Endodermal cell (in vitro differentiated cells): ENCODE results near the gene GATB. TPM values are rescaled to one million over a fixed set of nuclear protein-coding genes. Genes with fewer than 3 reads are reported as not detected.

Experiments
- DNase-seq: peaks from one replicate; pipeline ENCODE4 v3.0.0-alpha.2; 2017
- H3K27ac ChIP-seq: 2 replicates; pipeline ENCODE4 v1.5.1; 2013; ENCODE audit warnings: mild to moderate bottlenecking, low read depth, low read length, moderate library complexity
- H3K27me3 ChIP-seq: 2 replicates; pipeline ENCODE4 v1.6.1; 2013; ENCODE audit warnings: mild to moderate bottlenecking, low read length, moderate library complexity; ENCODE audit not compliant: insufficient read depth, control insufficient read depth, poor library complexity, severe bottlenecking
- H3K36me3 ChIP-seq: 2 replicates; pipeline ENCODE4 v1.7.0; 2013; ENCODE audit warnings: mild to moderate bottlenecking, low read length, moderate library complexity; ENCODE audit not compliant: control insufficient read depth, insufficient read depth
- H3K4me1 ChIP-seq: one replicate; pipeline ENCODE4 v1.7.0; 2013; ENCODE audit warnings: low read length; ENCODE audit not compliant: control insufficient read depth, insufficient read depth
- H3K4me3 ChIP-seq: 2 replicates; pipeline ENCODE4 v1.5.1; 2013; ENCODE audit warnings: mild to moderate bottlenecking, low read length, moderate library complexity
- H3K9ac ChIP-seq: 2 replicates; pipeline ENCODE4 v1.6.1; 2013; ENCODE audit warnings: mild to moderate bottlenecking, low read length, moderate library complexity; ENCODE audit not compliant: poor library complexity, severe bottlenecking; ENCODE audit errors: extremely low read depth
- H3K9me3 ChIP-seq: 2 replicates; pipeline ENCODE4 v1.6.1; 2013; ENCODE audit warnings: mild to moderate bottlenecking, low read length, moderate library complexity; ENCODE audit not compliant: control insufficient read depth
- H3K27ac Mint-ChIP-seq: 2 replicates; pipeline ENCODE4 v1.8.0; 2020; ENCODE audit warnings: mixed read lengths
- H3K27me3 Mint-ChIP-seq: 2 replicates; pipeline ENCODE4 v1.8.0; 2021; ENCODE audit warnings: mild to moderate bottlenecking, mixed read lengths; ENCODE audit not compliant: insufficient read depth
- H3K36me3 Mint-ChIP-seq: 2 replicates; pipeline ENCODE4 v1.8.0; 2020; ENCODE audit warnings: low read depth, mixed read lengths
- H3K4me1 Mint-ChIP-seq: 2 replicates; pipeline ENCODE4 v1.8.0; 2020; ENCODE audit warnings: mixed read lengths
- H3K4me3 Mint-ChIP-seq: 2 replicates; pipeline ENCODE4 v1.8.0; 2020; ENCODE audit warnings: mild to moderate bottlenecking, moderate library complexity, mixed read lengths
- H3K9me3 Mint-ChIP-seq: 2 replicates; pipeline ENCODE4 v1.8.0; 2020; ENCODE audit warnings: mild to moderate bottlenecking, mixed read lengths
- CTCF ChIP-seq: fragments of 200-600 bp; sonication (generic); conservative IDR thresholded peaks from 2 replicates; pipeline ENCODE4 v1.5.0; 2021; ENCODE audit warnings: antibody characterized with exemption, mild to moderate bottlenecking
- WGBS, 2 experiments: methylation state at CpG; one replicate each; pipeline versions ENCODE4 v1.1.5 to v1.1.7; 2013; ENCODE audit warnings: missing lambda C conversion rate in 2 of 2, mixed read lengths in 1 of 2; ENCODE audit not compliant: insufficient coverage in 1 of 2, insufficient read length in 1 of 2; 5-methylcytosine and 5-hydroxymethylcytosine counted together
- total RNA-seq, 2 donors: library from RNA; stranded (reverse); fragmentation: NEBNext Ultra II Directional in 1 of 2; extraction: Animal tissue kit (Norgen Biotek cat#: 25700) in 1 of 2; gene quantifications; 2 replicates in 1 of 2; 3 replicates in 1 of 2; pipeline ENCODE4 v1.2.1, GENCODE V29; 2021

The GATB gene
- total RNA-seq, 2 donors from 2014 or later, result 18.3 to 20.5 TPM

DNA sequence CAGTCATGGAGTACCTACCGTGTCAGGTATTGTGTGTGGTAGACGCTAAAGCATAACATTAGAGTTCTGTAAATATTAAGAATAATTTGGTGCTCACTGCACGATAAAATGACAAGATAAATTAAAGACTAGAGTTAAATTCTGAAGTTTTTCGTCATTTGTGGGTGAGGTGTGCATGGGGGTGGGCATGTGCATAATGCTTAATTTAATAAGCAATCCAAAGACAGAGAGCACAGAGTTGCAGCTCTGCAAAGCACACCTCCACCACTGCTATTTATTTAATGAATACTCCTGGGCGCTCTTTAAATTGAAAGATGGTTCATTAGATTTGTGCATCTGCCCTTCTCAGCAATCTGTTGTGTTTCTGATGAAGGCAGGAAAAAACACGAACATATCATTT is 62.6 kb downstream of the GATB start:
- DNase-seq, result no peak
- Mint-ChIP-seq H3K9me3 (peaks cover 5% of the 10 kb centered on the region), H3K36me3 (peaks cover 36% of the 10 kb centered on the region), H3K27me3 (no peaks in the 10 kb centered on the region), H3K27ac (no peak overlapping the region), H3K4me1 (no peaks in the 10 kb centered on the region), H3K4me3 (no peak overlapping the region)
- Histone ChIP-seq H3K9me3 (peaks cover 4% of the 10 kb centered on the region), H3K4me1 (no peaks in the 10 kb centered on the region), H3K27me3 (no peaks in the 10 kb centered on the region), H3K9ac (no peak overlapping the region), H3K4me3 (no peak overlapping the region), H3K27ac (no peak overlapping the region), H3K36me3 (no peaks in the 10 kb centered on the region)
- 96 to 97% methylated on average over 6 of the region's 6 CpGs for WGBS, 2 experiments
- no peak for TF ChIP-seq CTCF

DNA sequence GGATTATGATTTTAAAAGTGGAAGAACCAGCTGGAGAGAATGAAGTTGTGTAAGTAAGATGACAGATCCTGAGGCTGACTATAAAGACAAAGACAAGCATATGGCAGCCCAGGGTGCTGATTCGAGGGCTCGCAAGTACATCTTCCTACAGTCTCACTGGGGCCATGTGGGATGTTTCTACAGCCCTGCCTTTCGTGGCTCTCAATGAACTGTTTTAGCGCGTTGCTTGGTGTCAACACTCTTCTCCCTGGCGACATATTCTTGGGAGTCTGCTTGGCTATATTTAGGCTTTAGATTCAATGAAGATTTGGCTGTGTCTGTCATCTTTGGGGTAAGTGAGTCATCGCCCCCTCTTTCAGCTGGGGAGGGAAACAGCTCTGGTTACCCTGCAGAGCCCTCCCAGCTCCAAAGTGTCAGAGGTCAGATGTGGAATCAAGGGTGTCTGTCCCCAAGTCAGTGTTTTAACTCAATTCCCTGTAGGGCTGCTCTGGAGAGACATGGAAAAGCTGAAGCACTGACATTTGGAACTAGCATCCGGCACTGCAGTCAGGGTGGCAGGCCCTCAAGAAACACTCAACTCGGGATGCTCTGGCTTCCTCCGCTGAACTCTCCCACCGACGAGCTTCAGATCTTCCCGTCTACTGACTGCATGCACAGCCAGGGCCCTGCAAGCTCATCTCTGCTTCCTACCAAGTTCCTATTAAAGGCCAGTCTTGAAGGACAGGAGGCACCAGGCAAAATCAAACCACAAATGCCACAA is 65.7 kb downstream of the GATB start:
- Mint-ChIP-seq H3K27me3 (no peaks in the 10 kb centered on the region), H3K36me3 (peaks cover 27% of the 10 kb centered on the region), H3K9me3 (peaks cover 5% of the 10 kb centered on the region), H3K4me1 (no peaks in the 10 kb centered on the region), H3K4me3 (no peak overlapping the region), H3K27ac (no peak overlapping the region)
- H3K27ac ChIP-seq, result no peak overlapping the region
- no peak for DNase-seq
- H3K9ac ChIP-seq, result no peak overlapping the region
- no peaks in the 10 kb centered on the region for H3K27me3 ChIP-seq
- H3K4me3 ChIP-seq, result no peak overlapping the region
- H3K4me1 ChIP-seq, result peaks cover 6% of the 10 kb centered on the region
- peaks cover 4% of the 10 kb centered on the region for H3K9me3 ChIP-seq
- WGBS, 2 experiments, result 91 to 94% methylated on average over 13 of the region's 13 CpGs
- TF ChIP-seq CTCF, result no peak
- no peaks in the 10 kb centered on the region for H3K36me3 ChIP-seq

DNA sequence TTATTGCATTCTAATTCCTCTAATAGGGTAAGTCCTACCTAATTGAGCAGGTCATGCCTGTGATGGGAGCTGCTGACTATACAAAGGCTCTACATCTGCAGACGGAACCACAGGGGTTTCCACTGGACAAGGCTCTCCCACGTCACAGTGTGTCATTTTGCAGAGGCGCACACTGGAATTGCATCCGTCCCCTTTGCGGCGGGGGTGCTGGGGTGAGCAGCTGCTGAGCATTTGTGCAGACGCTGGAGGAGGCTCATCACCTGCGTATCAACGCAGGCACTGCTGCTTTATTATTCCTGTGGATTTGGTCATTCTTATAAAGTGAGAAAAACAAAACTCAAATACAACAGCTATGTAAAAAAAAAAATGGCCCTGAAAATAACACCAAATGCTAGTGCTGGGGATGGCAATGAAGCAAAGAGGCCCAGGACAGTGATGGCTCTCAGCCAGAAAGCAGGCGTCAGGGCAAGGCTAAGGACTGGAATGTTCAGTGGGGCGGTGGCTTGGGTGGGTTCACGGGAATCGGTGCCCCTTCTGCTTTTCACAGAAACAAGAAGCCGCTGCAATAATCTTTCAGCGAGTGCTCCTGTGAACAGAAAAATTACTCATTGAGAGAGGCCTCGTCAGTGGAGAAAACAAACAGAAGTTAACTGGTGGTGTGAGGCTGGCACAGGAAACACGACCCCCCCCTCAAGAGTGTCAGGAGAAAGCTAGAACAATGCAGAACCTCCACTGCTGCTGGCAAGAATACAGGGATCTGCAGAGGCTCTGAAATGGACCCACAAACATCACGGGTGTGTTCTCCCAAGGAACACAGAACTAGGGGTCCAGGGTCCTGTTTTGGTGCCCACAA is 67.8 kb downstream of the GATB start:
- Mint-ChIP-seq H3K9me3 (peaks cover 5% of the 10 kb centered on the region), H3K4me3 (no peak overlapping the region), H3K27me3 (no peaks in the 10 kb centered on the region), H3K36me3 (peaks cover 17% of the 10 kb centered on the region), H3K4me1 (peaks cover 3% of the 10 kb centered on the region), H3K27ac (no peak overlapping the region)
- Histone ChIP-seq H3K27ac (no peak overlapping the region), H3K36me3 (no peaks in the 10 kb centered on the region), H3K4me3 (no peak overlapping the region), H3K9me3 (peaks cover 4% of the 10 kb centered on the region), H3K27me3 (no peaks in the 10 kb centered on the region), H3K9ac (no peak overlapping the region), H3K4me1 (peaks cover 10% of the 10 kb centered on the region)
- 91 to 93% methylated on average over 14 to 18 of the region's 18 CpGs for WGBS, 2 experiments
- DNase-seq, result no peak
- TF ChIP-seq CTCF, result no peak
